ENCODE data around the gene SLC22A31.

Gene SLC22A31

GRCh38 chr16:89179656-89180315, 20.6 kb downstream of the SLC22A31 start:
- Histone ChIP-seq H3K36me3 (replicated peaks; ENCODE audit: insufficient read depth, low read length) (no peaks in the 10 kb centered on the region), H3K9me3 (replicated peaks; ENCODE audit: insufficient read depth, low read length) (no peaks in the 10 kb centered on the region), H3K27ac (ENCODE audit: low read length) (no peak overlapping the region), H3K27me3 (replicated peaks; ENCODE audit: insufficient read depth, low read length) (peaks cover 3% of the 10 kb centered on the region; the same call in 1 of the 2 replicates), H3K4me3 (ENCODE audit: low read length) (no peak overlapping the region), H2AFZ (ENCODE audit: low read length) (no peak overlapping the region), H3K79me2 (ENCODE audit: low read length) (no peaks in the 10 kb centered on the region), H3K9ac (ENCODE audit: low read length) (no peak overlapping the region), H3K4me1 (ENCODE audit: low read length) (no peaks in the 10 kb centered on the region), H3K9me2 (replicated peaks; ENCODE audit: insufficient read depth, low read length) (no peaks in the 10 kb centered on the region), H4K20me1 (ENCODE audit: insufficient read depth, low read length) (no peaks in the 10 kb centered on the region), H3K4me2 (ENCODE audit: low read depth, low read length) (no peak overlapping the region), H3F3A (ENCODE audit: insufficient read depth, low read length) (no peaks in the 10 kb centered on the region)
- TF ChIP-seq EZH2 (optimal IDR thresholded peaks at IDR 0.05; ENCODE audit: low read depth, low read length) (no peak), EZH2phosphoT487 (IDR thresholded peaks at IDR 0.05; ENCODE audit: low read length) (no peak), CTCF (IDR thresholded peaks at IDR 0.05; ENCODE audit: low read length) (no peak)
- no peak for DNase-seq

- no peak overlapping the region for H3K4me3 ChIP-seq (ENCODE audit: low read length)
- H3K9me3 ChIP-seq (replicated peaks; ENCODE audit: insufficient read depth, low read length) = no peaks in the 10 kb centered on the region
- TF ChIP-seq EZH2phosphoT487 (IDR thresholded peaks at IDR 0.05; ENCODE audit: low read length) (no peak), EZH2 (optimal IDR thresholded peaks at IDR 0.05; ENCODE audit: low read depth, low read length) (no peak), CTCF (IDR thresholded peaks at IDR 0.05; ENCODE audit: low read length) (no peak)
- no peak overlapping the region for H3K27ac ChIP-seq (ENCODE audit: low read length)
- no peaks in the 10 kb centered on the region for H4K20me1 ChIP-seq (ENCODE audit: insufficient read depth, low read length)
- no peaks in the 10 kb centered on the region for H3K79me2 ChIP-seq (ENCODE audit: low read length)
- no peaks in the 10 kb centered on the region for H3K36me3 ChIP-seq (replicated peaks; ENCODE audit: insufficient read depth, low read length)
- no peaks in the 10 kb centered on the region for H3F3A ChIP-seq (ENCODE audit: insufficient read depth, low read length)
- H3K4me1 ChIP-seq (ENCODE audit: low read length) = no peaks in the 10 kb centered on the region
- DNase-seq = no peak
- H3K4me2 ChIP-seq (ENCODE audit: low read depth, low read length) = no peak overlapping the region
- no peaks in the 10 kb centered on the region for H3K9me2 ChIP-seq (replicated peaks; ENCODE audit: insufficient read depth, low read length)
- no peak overlapping the region for H3K9ac ChIP-seq (ENCODE audit: low read length)
- H3K27me3 ChIP-seq (replicated peaks; ENCODE audit: insufficient read depth, low read length) = peaks cover 3% of the 10 kb centered on the region; the same call in 1 of the 2 replicates
- no peak overlapping the region for H2AFZ ChIP-seq (ENCODE audit: low read length)
Measured at GRCh38 chr16:89179148-89179484, 21.2 kb downstream of the SLC22A31 start.

- no peak for TF ChIP-seq CTCF (IDR thresholded peaks at IDR 0.05; ENCODE audit: low read length)
- TF ChIP-seq EZH2 (optimal IDR thresholded peaks at IDR 0.05; ENCODE audit: low read depth, low read length) = no peak
- TF ChIP-seq EZH2phosphoT487 (IDR thresholded peaks at IDR 0.05; ENCODE audit: low read length) = no peak
- H3K9me3 ChIP-seq (replicated peaks; ENCODE audit: insufficient read depth, low read length) = no peaks in the 10 kb centered on the region
- no peaks in the 10 kb centered on the region for H3K36me3 ChIP-seq (replicated peaks; ENCODE audit: insufficient read depth, low read length)
- H3K4me2 ChIP-seq (ENCODE audit: low read depth, low read length) = no peak overlapping the region
- peaks cover 8% of the 10 kb centered on the region; the same call in 1 of the 2 replicates for H3K27me3 ChIP-seq (replicated peaks; ENCODE audit: insufficient read depth, low read length)
- no peak overlapping the region for H3K27ac ChIP-seq (ENCODE audit: low read length)
- no peak overlapping the region for H3K9ac ChIP-seq (ENCODE audit: low read length)
- H3F3A ChIP-seq (ENCODE audit: insufficient read depth, low read length) = no peaks in the 10 kb centered on the region
- H3K9me2 ChIP-seq (replicated peaks; ENCODE audit: insufficient read depth, low read length) = no peaks in the 10 kb centered on the region
- DNase-seq = no peak
- no peak overlapping the region for H2AFZ ChIP-seq (ENCODE audit: low read length)
- H4K20me1 ChIP-seq (ENCODE audit: insufficient read depth, low read length) = no peaks in the 10 kb centered on the region
- H3K79me2 ChIP-seq (ENCODE audit: low read length) = no peaks in the 10 kb centered on the region
- no peak overlapping the region for H3K4me3 ChIP-seq (ENCODE audit: low read length)
- H3K4me1 ChIP-seq (ENCODE audit: low read length) = no peaks in the 10 kb centered on the region
Measured at GRCh38 chr16:89178453-89179147, 21.7 kb downstream of the SLC22A31 start.

Measured in MM.1S (cell line).